Stimulated activated CD8-positive, alpha-beta memory T cell treated with anti-CD3 and anti-CD28 coated beads, Interleukin-7, amount 100 ng/mL, for 1 hour (primary cell): ENCODE data around the gene MTM1.

Experiments used
- DNase-seq, 2 donors: peaks; one replicate each; pipeline ENCODE4 v3.0.0-alpha.2; 2020; ENCODE audit warnings: low read depth in 2 of 2

The MTM1 gene

GRCh38 chrX:150602743-150603142 is 34.3 kb downstream of the MTM1 start:
- no peak for DNase-seq

GRCh38 chrX:150605603-150606002 is 37.2 kb downstream of the MTM1 start:
- no peak for DNase-seq

GRCh38 chrX:150607201-150607600 is 38.8 kb downstream of the MTM1 start:
- no peak for DNase-seq

- no peak for DNase-seq
Measured at GRCh38 chrX:150610043-150610442, 41.6 kb downstream of the MTM1 start.

- no peak for DNase-seq
Measured at GRCh38 chrX:150610446-150610845, 42.0 kb downstream of the MTM1 start.

- DNase-seq, result no peak
Measured at GRCh38 chrX:150615356-150615755, 46.9 kb downstream of the MTM1 start.

- DNase-seq, result no peak
Measured at GRCh38 chrX:150616179-150616862, 47.9 kb downstream of the MTM1 start.

GRCh38 chrX:150616863-150617198 is 48.4 kb downstream of the MTM1 start:
- DNase-seq, result no peak

- DNase-seq, result no peak
Measured at GRCh38 chrX:150621652-150622051, 53.2 kb downstream of the MTM1 start.

- DNase-seq, result no peak
Measured at GRCh38 chrX:150623583-150623982, 55.2 kb downstream of the MTM1 start.

GRCh38 chrX:150625097-150625496 is 56.7 kb downstream of the MTM1 start:
- DNase-seq, result no peak

- DNase-seq, result no peak
Measured at GRCh38 chrX:150625875-150626274, 57.5 kb downstream of the MTM1 start.

- no peak for DNase-seq
Measured at GRCh38 chrX:150627957-150628356, 59.5 kb downstream of the MTM1 start.

GRCh38 chrX:150635952-150636351 is 67.5 kb downstream of the MTM1 start:
- DNase-seq, result no peak

GRCh38 chrX:150642423-150642822 is 74.0 kb downstream of the MTM1 start:
- DNase-seq, result no peak

- DNase-seq, result no peak
Measured at GRCh38 chrX:150643271-150643670, 74.8 kb downstream of the MTM1 start.

GRCh38 chrX:150643958-150644357 is 75.5 kb downstream of the MTM1 start:
- no peak for DNase-seq

GRCh38 chrX:150644422-150644821 is 76.0 kb downstream of the MTM1 start:
- DNase-seq, result no peak

GRCh38 chrX:150647331-150647730 is 78.9 kb downstream of the MTM1 start:
- DNase-seq, result no peak

- no peak for DNase-seq
Measured at GRCh38 chrX:150648296-150648940, 80.0 kb downstream of the MTM1 start.

- no peak for DNase-seq
Measured at GRCh38 chrX:150649096-150649870, 80.9 kb downstream of the MTM1 start.

GRCh38 chrX:150651906-150652305 is 83.5 kb downstream of the MTM1 start:
- no peak for DNase-seq

- DNase-seq, result no peak
Measured at GRCh38 chrX:150655788-150656187, 87.4 kb downstream of the MTM1 start.
